ENCODE data around the gene SND1.

- TF ChIP-seq POLR2A (IDR thresholded peaks at IDR 0.05) (no peak), CTCF (IDR thresholded peaks at IDR 0.05) (no peak)
These were observed 142.1 kb downstream of the SND1 start for GRCh38 chr7:127794136-127794535.

All from right lobe of liver (tissue), 4 donors.